Mammary epithelial cell (primary cell): Measurements from ENCODE around the gene HDAC4.

Source experiments
- EZH2 ChIP-seq: IDR thresholded peaks from 2 replicates; pipeline ENCODE4 v1.6.1; 2012; ENCODE audit warnings: low read length, inconsistent platforms, borderline replicate concordance
- TF ChIP-seq, protein P1 (sequence below), 2 donors: IDR thresholded peaks in 1 of 2; conservative IDR thresholded peaks in 1 of 2; 2 replicates each; pipeline ENCODE4 v1.5.1; 2011 to 2012; ENCODE audit warnings: inconsistent platforms in 2 of 2, low read length in 2 of 2, mild to moderate bottlenecking in 2 of 2, control low read depth in 1 of 2, low read depth in 1 of 2; ENCODE audit not compliant: insufficient read depth in 1 of 2; ENCODE audit errors: extremely low read depth in 1 of 2

DNA sequence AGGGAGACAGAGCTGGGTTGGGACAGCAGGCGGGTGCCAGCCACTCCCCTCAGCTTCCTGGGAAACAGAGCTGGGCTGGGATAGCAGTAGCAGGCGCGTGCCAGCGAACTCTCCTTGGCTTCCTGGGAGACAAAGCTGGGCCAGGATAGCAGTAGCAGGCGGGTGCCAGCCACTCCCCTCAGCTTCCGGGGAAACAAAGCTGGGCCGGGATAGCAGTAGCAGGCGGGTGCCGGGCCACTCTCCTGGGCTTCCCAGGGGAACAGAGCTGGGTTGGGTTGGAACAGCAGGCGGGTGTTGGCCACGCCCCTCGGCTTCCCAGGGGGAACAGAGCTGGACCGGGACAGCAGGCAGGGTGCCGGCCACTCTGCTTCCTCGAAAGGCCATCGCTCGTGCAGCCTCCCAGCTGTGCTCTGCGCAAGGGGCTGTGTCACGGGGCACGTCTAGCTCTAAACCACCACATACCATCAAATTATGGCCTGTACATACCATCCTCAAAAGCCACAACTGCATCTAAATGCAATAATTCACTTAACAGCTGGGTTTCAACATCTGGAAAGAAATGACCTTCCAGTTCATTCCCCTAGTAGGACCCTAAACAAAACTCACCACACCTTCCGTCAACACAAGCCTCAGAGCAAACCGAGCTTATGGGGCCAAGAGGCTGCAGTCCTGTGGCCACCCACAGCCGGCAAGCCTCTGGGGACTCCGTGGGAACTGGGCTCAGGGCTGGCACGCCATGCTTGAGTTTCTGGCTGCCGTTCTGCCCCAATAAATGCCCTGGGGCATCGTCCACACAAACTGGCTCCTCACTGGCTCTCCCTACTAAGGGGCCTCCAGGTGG is 324.7 kb downstream of the HDAC4 start:
- TF ChIP-seq, protein P1, sequence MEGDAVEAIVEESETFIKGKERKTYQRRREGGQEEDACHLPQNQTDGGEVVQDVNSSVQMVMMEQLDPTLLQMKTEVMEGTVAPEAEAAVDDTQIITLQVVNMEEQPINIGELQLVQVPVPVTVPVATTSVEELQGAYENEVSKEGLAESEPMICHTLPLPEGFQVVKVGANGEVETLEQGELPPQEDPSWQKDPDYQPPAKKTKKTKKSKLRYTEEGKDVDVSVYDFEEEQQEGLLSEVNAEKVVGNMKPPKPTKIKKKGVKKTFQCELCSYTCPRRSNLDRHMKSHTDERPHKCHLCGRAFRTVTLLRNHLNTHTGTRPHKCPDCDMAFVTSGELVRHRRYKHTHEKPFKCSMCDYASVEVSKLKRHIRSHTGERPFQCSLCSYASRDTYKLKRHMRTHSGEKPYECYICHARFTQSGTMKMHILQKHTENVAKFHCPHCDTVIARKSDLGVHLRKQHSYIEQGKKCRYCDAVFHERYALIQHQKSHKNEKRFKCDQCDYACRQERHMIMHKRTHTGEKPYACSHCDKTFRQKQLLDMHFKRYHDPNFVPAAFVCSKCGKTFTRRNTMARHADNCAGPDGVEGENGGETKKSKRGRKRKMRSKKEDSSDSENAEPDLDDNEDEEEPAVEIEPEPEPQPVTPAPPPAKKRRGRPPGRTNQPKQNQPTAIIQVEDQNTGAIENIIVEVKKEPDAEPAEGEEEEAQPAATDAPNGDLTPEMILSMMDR (conservative IDR thresholded peaks at IDR 0.05 in 1 of 2, IDR thresholded peaks at IDR 0.05 in 1 of 2; ENCODE audit: extremely low read depth in 1 of 2, insufficient read depth in 1 of 2, low read depth in 1 of 2, low read length in 2 of 2), result no peak
- no peak for TF ChIP-seq EZH2
